PC-9 (cell line): ENCODE results near the gene ZNF804A. TPM values are rescaled to one million over a fixed set of nuclear protein-coding genes. Genes with fewer than 3 reads are reported as not detected.

Source experiments
- BruUV-seq: library from RNA; stranded (reverse); fragments of 400-500 nt; replicated peaks from 2 replicates; lab custom pipeline; 2021; lab: Mats Ljungman, UMichigan
- CTCF ChIA-PET: fragments of 300-600 bp; sonication (Branson Sonifier 250); formaldehyde crosslinking; loops from one replicate; lab custom pipeline; 2022; ENCODE audit warnings: antibody characterized with exemption; lab: Charles Lee
- POLR2A ChIA-PET: fragments of 300-600 bp; sonication (Branson Sonifier 250); formaldehyde crosslinking; loops from one replicate; lab custom pipeline; 2022; ENCODE audit warnings: antibody characterized with exemption; ENCODE audit not compliant: unreplicated experiment; lab: Charles Lee
- DNase-seq, 2 experiments: peaks; one replicate each; pipeline versions ENCODE4 v3.0.0 to v3.0.0-alpha.2; 2015 to 2022; ENCODE audit warnings: mixed read lengths in 1 of 2
- H2AFZ ChIP-seq: fragments of 200-600 bp; sonication (generic); 2 replicates; pipeline ENCODE4 v1.8.1; 2017; ENCODE audit warnings: antibody characterized with exemption
- H3F3A ChIP-seq: fragments of 200-600 bp; sonication (generic); 2 replicates; pipeline ENCODE4 v1.8.1; 2017; ENCODE audit warnings: antibody characterized with exemption, mild to moderate bottlenecking, low read depth; ENCODE audit not compliant: insufficient read depth
- H3K27ac ChIP-seq: fragments of 200-600 bp; sonication (generic); 2 replicates; pipeline ENCODE4 v1.6.1; 2016; ENCODE audit warnings: mixed run types
- H3K27me3 ChIP-seq: fragments of 200-600 bp; sonication (generic); 2 replicates; pipeline ENCODE4 v1.6.1; 2016; ENCODE audit warnings: low read depth, mixed run types; ENCODE audit not compliant: insufficient read depth
- H3K36me3 ChIP-seq: fragments of 200-600 bp; sonication (generic); 2 replicates; pipeline ENCODE4 v1.6.1; 2016; ENCODE audit warnings: low read depth, mixed run types
- H3K4me1 ChIP-seq: fragments of 200-600 bp; sonication (generic); replicated peaks from 2 replicates; pipeline ENCODE4 v1.6.1; 2016; ENCODE audit warnings: mixed run types; ENCODE audit not compliant: insufficient read depth
- H3K4me2 ChIP-seq: fragments of 200-600 bp; sonication (generic); 2 replicates; pipeline ENCODE4 v1.6.1; 2017; ENCODE audit warnings: mixed run types
- H3K4me3 ChIP-seq: fragments of 200-600 bp; sonication (generic); 2 replicates; pipeline ENCODE4 v1.6.1; 2016; ENCODE audit warnings: mixed run types
- H3K79me2 ChIP-seq: fragments of 200-600 bp; sonication (generic); 2 replicates; pipeline ENCODE4 v1.6.1; 2017; ENCODE audit warnings: low read depth, mixed run types
- H3K9me2 ChIP-seq: fragments of 200-600 bp; sonication (generic); 2 replicates; pipeline ENCODE4 v1.8.1; 2017; ENCODE audit warnings: mild to moderate bottlenecking; ENCODE audit not compliant: insufficient read depth
- H3K9me3 ChIP-seq: fragments of 200-600 bp; sonication (generic); 2 replicates; pipeline ENCODE4 v1.8.1; 2016; ENCODE audit warnings: low read depth; ENCODE audit not compliant: insufficient read depth
- H4K20me1 ChIP-seq: fragments of 200-600 bp; sonication (generic); 2 replicates; pipeline ENCODE4 v1.8.1; 2017; ENCODE audit not compliant: insufficient read depth
- CTCF ChIP-seq: fragments of 200-600 bp; sonication (generic); conservative IDR thresholded peaks from 2 replicates; pipeline ENCODE4 v1.6.1; 2017; ENCODE audit warnings: mixed run types, antibody characterized with exemption, mild to moderate bottlenecking, moderate library complexity
- EZH2 ChIP-seq: fragments of 200-600 bp; sonication (generic); IDR thresholded peaks from 2 replicates; pipeline ENCODE4 v1.8.0; 2017; ENCODE audit warnings: antibody characterized with exemption, low read depth
- intact Hi-C: fragments of 100-400 bp; cut with micrococcal nuclease; formaldehyde crosslinking; loops from one replicate; pipeline ENCODE4 v1.10.0; 2022; ENCODE audit not compliant: unreplicated experiment
- total RNA-seq: library from RNA; stranded (reverse); gene quantifications from 2 replicates; pipeline ENCODE4 v1.2.3, GENCODE V29; 2021

The ZNF804A gene
- total RNA-seq, 1 experiment from 2014 or later = not detected

DNA sequence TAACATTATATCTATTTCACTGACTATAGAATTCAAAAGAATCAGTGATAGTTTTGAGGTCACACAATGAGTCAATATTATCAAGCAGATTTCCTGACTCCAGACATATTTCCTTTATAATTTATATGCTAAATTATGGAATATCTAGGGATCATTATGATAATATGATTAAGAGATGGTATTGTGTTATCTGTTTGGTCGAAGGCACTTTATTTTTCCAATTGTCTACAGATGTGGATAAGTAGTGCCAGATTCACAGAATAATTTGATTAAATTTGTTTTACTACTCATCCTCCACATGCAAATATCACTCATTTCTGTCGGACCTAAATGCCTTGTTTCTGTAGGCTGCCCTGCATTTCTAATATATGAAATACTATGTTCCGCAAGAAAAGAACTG is 4.4 kb downstream of the ZNF804A start:
- CTCF ChIA-PET = no interaction called here
- no peaks in the 10 kb centered on the region for H3K27me3 ChIP-seq
- POLR2A ChIA-PET = no interaction called here

DNA sequence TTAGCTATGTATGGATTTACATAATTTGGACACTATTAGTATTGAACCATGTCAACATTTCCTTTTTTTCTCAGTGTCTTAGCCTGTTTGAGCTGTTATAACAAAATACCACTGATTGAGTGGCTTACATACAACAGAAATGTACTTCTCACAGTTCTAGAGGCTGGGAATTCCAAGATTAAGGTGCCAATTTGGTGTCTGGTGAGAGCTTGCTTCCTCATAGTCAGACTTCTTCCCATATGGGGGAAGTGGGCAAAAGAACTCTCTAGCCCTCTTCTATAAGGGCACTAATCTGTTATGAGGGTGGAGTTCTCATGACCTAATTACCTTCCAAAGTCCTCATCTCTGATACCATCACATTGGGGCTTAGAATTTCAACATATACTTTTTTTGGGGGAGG is 12.6 kb downstream of the ZNF804A start:
- Histone ChIP-seq H2AFZ (no peak overlapping the region), H3K9me3 (no peaks in the 10 kb centered on the region), H3K4me2 (no peak overlapping the region), H3K79me2 (no peaks in the 10 kb centered on the region), H3F3A (no peaks in the 10 kb centered on the region), H3K36me3 (no peaks in the 10 kb centered on the region), H3K4me1 (no peaks in the 10 kb centered on the region), H3K27ac (no peak overlapping the region), H3K27me3 (no peaks in the 10 kb centered on the region), H3K4me3 (no peak overlapping the region), H4K20me1 (no peaks in the 10 kb centered on the region), H3K9me2 (no peaks in the 10 kb centered on the region)
- intact Hi-C loops = no loop called here
- BruUV-seq = no TSS peak
- ChIA-PET POLR2A (no interaction called here), CTCF (interaction anchor here (0.8 kb wide), 1 partner anchor 1362 kb away, joined by 3 read pairs; no protein-coding TSS in a partner anchor)
- TF ChIP-seq EZH2 (no peak), CTCF (no peak)
- DNase-seq = no peak

More for the DNA sequence above, 4.4 kb downstream of the ZNF804A start:
- Histone ChIP-seq H3K9me3 (no peaks in the 10 kb centered on the region), H3K4me3 (no peak overlapping the region), H3K4me1 (no peaks in the 10 kb centered on the region), H3K36me3 (no peaks in the 10 kb centered on the region), H3K9me2 (no peaks in the 10 kb centered on the region), H3K4me2 (no peak overlapping the region), H3K79me2 (no peaks in the 10 kb centered on the region), H3F3A (no peaks in the 10 kb centered on the region), H4K20me1 (no peaks in the 10 kb centered on the region), H3K27ac (no peak overlapping the region), H2AFZ (no peak overlapping the region)
- TF ChIP-seq EZH2 (no peak), CTCF (no peak)
- no TSS peak for BruUV-seq
- intact Hi-C loops = no loop called here
- DNase-seq = no peak

DNA sequence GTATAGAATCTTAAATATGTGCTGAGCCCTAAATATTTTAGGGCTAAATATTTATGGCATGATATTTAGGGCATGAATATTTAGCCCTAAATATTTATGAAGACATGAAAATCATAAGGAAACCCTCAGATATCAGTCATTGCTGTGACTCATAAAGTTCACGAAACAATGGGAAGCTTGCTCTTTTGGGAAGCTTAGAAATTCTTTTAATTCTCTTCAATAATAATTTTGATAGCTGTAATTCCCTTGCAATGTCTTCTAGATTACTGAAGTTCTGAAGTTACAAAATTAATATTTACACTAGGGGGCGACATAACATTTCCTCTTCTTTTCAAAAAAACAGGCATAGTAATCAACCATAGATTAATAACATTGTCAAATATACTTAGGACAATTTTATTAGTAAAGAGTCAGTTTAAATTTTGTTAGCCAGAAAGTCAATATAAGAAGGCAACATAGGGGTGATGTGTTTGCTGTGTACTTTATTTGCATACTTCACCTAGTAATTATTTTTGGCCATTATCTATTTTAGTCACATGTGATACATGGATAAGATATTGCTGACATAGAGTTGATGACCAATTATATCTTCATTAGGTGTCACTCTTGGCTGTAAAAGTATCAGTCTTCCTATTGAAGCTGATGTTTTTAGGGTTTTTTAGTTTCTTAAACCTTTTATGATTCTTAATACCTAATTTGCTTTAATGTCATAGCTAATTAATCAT is 13.2 kb downstream of the ZNF804A start:
- Histone ChIP-seq H3K79me2 (no peaks in the 10 kb centered on the region), H4K20me1 (no peaks in the 10 kb centered on the region), H3K9me2 (no peaks in the 10 kb centered on the region), H3K36me3 (no peaks in the 10 kb centered on the region), H3F3A (no peaks in the 10 kb centered on the region), H3K9me3 (no peaks in the 10 kb centered on the region), H3K4me2 (no peak overlapping the region), H2AFZ (no peak overlapping the region), H3K4me1 (no peaks in the 10 kb centered on the region), H3K27me3 (no peaks in the 10 kb centered on the region), H3K27ac (no peak overlapping the region), H3K4me3 (no peak overlapping the region)
- intact Hi-C loops = no loop called here
- ChIA-PET CTCF (interaction anchor here (0.8 kb wide), 1 partner anchor 1363 kb away, joined by 3 read pairs; no protein-coding TSS in a partner anchor), POLR2A (no interaction called here)
- TF ChIP-seq EZH2 (no peak), CTCF (peak; percentile 61)
- no TSS peak for BruUV-seq
- DNase-seq = no peak
